HG02678 (cell line): ENCODE results near the gene SPATA32.
A peak's percentile ranks its signal among the peaks of the same experiment; 100 is the strongest.

Source experiments
- ATAC-seq: cut with Tn5 transposase; IDR thresholded peaks from one replicate; pipeline ENCODE4 v1.9.1; 2021; ENCODE audit warnings: mild to moderate bottlenecking, moderate library complexity; ENCODE audit not compliant: unreplicated experiment

Gene SPATA32

GRCh38 chr17:45231481-45232116 lies 30.3 kb downstream of the SPATA32 start:
- no peak for ATAC-seq

- ATAC-seq: no peak
Measured at GRCh38 chr17:45230787-45231480, 31.0 kb downstream of the SPATA32 start.

DNA sequence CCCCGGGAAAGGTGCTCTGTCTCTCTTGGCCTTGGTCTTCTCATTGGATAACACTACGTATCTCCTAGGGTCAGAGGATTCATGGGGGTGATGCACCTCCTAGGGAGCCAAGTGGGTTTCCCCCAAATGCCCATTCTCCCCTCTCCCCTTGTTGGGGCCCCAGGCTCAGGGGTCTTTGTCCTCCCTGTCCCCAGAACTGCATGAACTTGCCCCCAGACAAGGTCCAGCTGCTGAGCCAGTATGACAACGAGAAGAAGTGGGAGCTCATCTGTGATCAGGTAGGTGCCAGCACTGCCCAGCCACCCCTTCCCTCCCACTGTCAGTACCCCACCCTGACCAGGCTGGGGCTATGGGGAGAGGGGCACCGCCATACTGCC lies 31.5 kb downstream of the SPATA32 start:
- ATAC-seq: no peak

- no peak for ATAC-seq
Measured at GRCh38 chr17:45229681-45230409, 32.0 kb downstream of the SPATA32 start.

GRCh38 chr17:45228763-45229539 lies 32.9 kb downstream of the SPATA32 start:
- peak; percentile 31 for ATAC-seq

DNA sequence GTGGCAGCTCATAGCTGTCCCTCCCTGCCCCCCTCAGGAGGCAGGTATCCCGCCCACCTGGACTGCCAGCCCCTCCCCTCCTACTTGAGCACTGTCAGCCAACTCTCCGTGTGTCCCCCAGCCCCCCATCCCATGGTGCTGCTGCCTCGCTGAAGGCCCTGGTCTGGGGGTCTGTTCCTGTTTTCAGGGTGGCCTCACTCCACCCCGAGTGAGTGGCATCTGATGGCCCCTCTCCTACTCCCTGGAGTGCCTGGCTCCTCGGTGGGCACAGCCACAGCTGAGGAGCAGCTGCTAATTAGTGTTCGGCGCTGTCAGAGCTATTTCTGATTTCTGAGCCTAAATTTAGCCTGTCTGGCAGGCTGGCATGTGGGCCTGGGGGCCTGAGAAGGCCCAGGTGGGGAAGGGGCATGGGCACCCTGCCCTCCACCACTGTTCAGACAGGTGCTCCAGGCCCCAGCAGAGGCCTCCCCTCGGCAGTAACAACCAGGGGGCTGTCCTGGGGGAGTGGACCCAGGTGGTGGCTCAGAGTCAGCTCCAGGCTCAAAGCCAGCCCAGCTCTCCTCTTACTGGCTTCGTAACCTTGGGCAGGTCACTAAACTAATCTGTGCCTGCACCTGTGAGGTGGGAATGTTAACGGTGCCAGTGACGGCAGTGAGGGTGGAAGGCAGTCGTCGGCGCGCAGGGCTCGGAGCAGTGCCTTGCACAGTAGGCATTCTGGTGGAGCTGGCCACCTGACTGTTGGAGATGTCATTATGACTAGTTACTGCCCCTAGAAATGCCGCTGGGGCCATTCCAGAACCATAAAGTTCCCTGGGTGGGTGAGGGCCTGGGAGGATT lies 33.8 kb downstream of the SPATA32 start:
- ATAC-seq: no peak

DNA sequence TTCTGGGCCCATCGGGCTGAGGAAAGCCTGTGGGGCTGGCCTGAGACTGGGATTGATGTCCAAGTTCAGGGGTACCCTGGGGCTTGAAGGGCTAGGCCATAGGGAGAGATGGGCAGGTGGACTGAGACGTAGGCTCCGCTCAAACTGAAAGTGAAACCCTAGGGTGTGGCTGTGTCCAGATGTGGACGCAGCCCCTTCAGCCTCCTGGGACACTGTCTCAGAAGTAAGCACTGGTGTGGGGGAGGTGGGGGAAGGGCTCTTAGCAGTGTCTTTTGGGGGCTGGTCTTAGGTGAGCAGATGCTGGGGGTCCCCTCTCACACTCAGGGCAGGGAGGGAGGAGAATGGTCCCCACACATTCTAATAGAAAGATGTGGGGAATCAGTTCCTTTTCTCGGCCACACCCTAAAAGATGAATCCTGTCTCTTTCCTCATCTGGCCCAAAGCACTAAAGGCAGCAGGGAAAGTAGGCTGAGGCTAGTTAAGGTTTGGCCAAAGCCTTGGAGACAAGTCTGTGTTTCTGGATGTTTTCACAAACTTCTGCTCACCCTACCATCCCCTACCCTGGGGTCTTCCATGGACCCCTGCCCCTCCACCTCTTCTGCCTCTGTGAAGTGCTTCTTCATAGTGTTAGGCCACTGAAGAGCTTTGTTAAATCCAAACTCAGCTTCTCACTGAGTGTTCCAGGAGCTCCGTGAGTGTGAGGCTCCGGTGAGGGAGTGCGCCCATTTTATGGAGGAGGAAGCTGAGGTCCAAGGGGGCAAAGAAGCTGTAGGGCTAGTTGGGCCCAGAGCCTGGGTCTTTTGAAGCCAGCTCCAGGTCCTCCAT lies 34.6 kb downstream of the SPATA32 start:
- peak; percentile 23 for ATAC-seq

GRCh38 chr17:45226576-45226975 lies 35.3 kb downstream of the SPATA32 start:
- ATAC-seq: no peak

GRCh38 chr17:45225964-45226530 lies 35.8 kb downstream of the SPATA32 start:
- peak; percentile 50 for ATAC-seq

- no peak for ATAC-seq
Measured at GRCh38 chr17:45225051-45225700, 36.7 kb downstream of the SPATA32 start.

DNA sequence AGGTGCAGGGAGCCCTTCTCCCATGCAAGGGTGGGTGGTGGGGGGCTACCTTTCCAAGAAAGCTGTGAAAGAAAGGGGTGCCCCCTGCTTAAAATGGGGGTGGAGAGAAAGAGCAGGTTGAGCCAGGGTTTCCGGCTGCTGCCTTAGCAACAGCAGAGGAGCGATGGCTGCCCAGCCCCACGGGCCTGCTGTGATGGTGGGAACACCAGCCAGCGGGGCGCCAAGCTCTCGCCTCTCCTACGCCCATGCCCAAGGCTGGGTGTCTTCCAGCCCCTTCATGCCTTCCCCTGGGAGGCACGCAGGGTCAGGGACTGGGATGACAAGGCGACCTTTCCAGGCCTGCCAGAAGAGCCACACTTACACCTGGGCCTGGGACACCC lies 37.2 kb downstream of the SPATA32 start:
- ATAC-seq: no peak

DNA sequence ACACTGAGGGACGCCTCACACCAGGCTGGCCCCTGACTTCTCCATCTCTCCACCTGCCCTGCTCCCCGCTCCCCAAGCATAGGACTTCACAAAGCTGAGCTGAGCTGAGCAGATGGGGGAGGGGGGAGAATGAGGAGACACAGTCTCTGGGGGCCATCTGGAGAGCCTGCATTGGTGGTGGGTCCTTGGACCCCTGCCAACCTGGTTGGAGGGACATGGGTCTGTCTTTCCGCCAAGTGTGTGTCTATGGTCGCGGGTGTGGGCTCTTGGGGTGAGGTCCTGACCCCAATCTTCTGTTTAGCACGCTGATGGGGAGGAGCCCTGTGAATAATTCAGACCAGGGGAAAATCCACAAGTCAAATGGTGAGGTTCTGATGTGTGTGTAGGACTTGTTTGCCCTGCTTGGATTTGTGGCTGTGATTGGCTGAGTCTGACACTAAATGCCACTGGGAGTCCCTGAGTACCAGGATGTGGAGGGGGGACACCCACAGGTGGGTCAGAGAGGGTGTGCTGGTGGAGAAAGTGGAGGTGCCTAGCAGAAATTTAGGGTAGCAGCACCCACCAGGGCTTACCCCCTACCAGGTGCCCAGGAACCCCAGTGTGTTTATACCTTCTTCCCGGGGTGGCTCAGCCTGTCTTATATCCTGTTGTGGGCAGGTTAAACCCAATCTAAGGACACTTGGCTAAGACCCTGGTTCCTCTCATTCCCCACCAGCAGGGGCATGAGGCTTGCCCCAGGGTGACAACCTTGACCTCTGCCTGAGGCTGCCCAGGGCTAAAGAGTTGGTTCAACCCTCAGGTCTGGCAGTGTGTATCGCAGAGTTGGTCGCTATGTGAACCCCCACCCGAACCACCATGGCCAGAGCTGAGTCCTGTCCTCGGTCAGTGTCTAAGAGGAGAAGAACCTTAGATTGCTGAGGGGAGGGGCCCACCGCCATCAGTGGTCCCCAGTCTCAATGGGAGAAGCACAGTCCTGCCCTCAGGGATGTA lies 38.1 kb downstream of the SPATA32 start:
- ATAC-seq: no peak

DNA sequence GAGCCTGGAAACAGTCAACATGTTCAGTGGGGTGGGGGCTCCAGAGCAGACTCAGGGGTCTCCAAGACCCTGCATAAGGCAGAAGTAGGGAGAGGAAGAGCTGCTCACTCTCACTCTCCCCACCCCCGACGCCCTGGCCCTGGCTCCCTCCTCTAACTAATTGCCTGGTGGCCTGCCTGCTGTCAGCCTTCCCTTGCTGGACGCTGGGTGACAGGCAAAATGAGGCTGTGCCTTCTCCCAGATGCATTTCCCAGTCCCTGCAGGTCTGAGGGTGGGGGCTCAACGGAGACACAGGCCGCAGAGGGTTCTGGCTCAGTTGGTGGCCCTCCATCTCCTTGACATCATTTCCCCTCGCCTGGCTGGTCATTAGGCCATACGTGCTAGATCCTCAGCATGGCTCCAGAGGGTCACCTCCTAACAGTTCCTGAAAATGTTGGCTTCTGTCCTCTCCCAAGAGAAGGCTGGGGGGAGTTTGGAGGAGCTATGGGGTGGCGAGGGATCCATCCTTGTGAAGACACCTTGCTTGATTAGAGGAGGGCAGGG lies 38.8 kb downstream of the SPATA32 start:
- ATAC-seq: no peak

GRCh38 chr17:45222289-45222995 lies 39.5 kb downstream of the SPATA32 start:
- no peak for ATAC-seq

DNA sequence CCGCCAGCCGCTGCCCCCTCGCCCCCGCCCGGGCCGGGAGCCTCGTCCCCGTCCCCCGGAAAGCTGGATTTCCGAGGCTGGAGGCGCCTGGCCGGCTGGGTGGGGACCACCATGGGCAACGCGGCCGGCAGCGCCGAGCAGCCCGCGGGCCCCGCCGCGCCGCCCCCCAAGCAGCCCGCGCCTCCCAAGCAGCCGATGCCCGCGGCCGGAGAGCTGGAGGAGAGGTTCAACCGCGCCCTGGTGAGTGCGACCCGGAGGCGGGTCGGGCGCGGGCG lies 39.9 kb downstream of the SPATA32 start:
- ATAC-seq: no peak

DNA sequence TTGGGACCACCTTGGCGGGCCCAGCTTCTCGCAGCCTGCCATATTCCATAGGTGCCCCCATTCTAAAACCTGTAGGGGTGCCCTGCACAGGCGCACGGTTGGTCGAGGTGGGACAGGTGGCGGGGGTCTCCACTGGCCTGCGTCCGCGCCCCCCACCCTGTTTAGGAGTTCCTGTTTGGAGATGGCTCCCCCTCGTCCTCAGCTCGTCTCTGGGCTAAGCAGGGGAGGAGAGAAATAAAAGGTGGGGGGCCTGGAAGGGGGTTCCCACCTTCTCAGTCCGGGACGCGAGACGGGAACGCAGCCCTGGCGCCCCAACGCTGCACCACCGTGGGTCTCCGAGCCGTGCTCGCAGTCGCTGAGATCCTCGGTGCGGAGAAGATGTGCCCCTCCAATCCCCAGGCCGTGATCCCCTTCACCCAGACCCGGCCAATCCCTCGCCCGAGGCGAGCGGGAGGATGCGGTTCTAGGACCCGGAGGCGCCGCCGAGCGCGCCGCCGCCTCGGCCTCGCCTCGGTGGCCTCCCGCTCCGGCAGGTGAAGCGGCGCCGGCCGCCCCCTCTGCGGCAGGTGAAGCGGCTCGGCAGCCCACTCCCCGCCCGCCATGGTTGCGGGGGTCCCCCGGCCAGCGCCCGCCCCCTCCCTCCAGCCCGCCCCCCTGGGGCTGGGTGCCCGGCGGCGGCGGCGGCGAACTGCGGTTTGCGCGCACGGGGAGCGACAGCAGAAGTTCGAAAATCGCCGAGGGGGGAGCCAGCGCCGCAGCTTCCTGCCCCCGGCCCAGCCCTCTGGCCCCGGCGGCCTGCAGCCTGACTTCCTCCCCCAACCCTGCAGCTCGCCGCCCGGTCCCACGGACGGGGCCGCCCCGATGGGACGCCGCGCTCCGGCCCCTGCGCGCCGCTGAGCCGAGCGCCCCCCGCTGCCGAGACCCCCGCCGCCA lies 40.5 kb downstream of the SPATA32 start, which contains the start of gene FMNL1:
FMNL1 (plus strand) TSS at position 805 of the 933 bp plus-strand sequence. CDS start 240 bp downstream, outside the sequence.
- no peak for ATAC-seq
